Measurements from ENCODE around the gene MRM3.
"Not testable (repeated sequence)": the region's sequence is repeated elsewhere in the genome, so short reads cannot be mapped to it uniquely, and the experiment has no call there.

DNA sequence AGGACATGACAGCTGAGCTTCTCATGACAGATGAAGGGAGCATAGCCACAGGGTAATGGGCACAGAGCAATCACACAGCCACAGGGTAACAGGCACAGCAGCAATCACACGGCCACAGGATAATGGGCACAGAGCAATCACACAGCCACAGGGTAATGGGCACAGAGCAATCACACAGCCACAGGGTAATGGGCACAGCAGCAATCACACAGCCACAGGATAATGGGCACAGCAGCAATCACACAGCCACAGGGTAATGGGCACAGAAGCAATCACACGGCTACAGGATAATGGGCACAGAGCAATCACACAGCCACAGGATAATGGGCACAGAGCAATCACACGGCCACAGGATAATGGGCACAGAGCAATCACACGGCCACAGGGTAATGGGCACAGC is 33.5 kb upstream of the MRM3 start:
- TF ChIP-seq, protein P1, sequence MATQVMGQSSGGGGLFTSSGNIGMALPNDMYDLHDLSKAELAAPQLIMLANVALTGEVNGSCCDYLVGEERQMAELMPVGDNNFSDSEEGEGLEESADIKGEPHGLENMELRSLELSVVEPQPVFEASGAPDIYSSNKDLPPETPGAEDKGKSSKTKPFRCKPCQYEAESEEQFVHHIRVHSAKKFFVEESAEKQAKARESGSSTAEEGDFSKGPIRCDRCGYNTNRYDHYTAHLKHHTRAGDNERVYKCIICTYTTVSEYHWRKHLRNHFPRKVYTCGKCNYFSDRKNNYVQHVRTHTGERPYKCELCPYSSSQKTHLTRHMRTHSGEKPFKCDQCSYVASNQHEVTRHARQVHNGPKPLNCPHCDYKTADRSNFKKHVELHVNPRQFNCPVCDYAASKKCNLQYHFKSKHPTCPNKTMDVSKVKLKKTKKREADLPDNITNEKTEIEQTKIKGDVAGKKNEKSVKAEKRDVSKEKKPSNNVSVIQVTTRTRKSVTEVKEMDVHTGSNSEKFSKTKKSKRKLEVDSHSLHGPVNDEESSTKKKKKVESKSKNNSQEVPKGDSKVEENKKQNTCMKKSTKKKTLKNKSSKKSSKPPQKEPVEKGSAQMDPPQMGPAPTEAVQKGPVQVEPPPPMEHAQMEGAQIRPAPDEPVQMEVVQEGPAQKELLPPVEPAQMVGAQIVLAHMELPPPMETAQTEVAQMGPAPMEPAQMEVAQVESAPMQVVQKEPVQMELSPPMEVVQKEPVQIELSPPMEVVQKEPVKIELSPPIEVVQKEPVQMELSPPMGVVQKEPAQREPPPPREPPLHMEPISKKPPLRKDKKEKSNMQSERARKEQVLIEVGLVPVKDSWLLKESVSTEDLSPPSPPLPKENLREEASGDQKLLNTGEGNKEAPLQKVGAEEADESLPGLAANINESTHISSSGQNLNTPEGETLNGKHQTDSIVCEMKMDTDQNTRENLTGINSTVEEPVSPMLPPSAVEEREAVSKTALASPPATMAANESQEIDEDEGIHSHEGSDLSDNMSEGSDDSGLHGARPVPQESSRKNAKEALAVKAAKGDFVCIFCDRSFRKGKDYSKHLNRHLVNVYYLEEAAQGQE (IDR thresholded peaks at IDR 0.05; ENCODE audit: borderline replicate concordance): not testable (repeated sequence)
- not testable (repeated sequence) for TF ChIP-seq RAD21 (conservative IDR thresholded peaks at IDR 0.05); EP300 (conservative IDR thresholded peaks at IDR 0.05; ENCODE audit: poor library complexity, severe bottlenecking); EZH2 (IDR thresholded peaks at IDR 0.05; ENCODE audit: borderline replicate concordance, insufficient read depth, low read length, poor library complexity, severe bottlenecking); POLR2AphosphoS5 (IDR thresholded peaks at IDR 0.05)
- TF ChIP-seq, protein P2, sequence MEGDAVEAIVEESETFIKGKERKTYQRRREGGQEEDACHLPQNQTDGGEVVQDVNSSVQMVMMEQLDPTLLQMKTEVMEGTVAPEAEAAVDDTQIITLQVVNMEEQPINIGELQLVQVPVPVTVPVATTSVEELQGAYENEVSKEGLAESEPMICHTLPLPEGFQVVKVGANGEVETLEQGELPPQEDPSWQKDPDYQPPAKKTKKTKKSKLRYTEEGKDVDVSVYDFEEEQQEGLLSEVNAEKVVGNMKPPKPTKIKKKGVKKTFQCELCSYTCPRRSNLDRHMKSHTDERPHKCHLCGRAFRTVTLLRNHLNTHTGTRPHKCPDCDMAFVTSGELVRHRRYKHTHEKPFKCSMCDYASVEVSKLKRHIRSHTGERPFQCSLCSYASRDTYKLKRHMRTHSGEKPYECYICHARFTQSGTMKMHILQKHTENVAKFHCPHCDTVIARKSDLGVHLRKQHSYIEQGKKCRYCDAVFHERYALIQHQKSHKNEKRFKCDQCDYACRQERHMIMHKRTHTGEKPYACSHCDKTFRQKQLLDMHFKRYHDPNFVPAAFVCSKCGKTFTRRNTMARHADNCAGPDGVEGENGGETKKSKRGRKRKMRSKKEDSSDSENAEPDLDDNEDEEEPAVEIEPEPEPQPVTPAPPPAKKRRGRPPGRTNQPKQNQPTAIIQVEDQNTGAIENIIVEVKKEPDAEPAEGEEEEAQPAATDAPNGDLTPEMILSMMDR (IDR thresholded peaks at IDR 0.05; ENCODE audit: poor library complexity, severe bottlenecking): not testable (repeated sequence)
